HG02938 (cell line): ENCODE data around the gene ENO2.

Experiments
- ATAC-seq: cut with Tn5 transposase; IDR thresholded peaks from one replicate; pipeline ENCODE4 v1.9.1; 2021; ENCODE audit warnings: mild to moderate bottlenecking, moderate library complexity; ENCODE audit not compliant: unreplicated experiment

Gene ENO2

GRCh38 chr12:6912164-6912935 lies 2.0 kb upstream of the ENO2 start:
- no peak for ATAC-seq

DNA sequence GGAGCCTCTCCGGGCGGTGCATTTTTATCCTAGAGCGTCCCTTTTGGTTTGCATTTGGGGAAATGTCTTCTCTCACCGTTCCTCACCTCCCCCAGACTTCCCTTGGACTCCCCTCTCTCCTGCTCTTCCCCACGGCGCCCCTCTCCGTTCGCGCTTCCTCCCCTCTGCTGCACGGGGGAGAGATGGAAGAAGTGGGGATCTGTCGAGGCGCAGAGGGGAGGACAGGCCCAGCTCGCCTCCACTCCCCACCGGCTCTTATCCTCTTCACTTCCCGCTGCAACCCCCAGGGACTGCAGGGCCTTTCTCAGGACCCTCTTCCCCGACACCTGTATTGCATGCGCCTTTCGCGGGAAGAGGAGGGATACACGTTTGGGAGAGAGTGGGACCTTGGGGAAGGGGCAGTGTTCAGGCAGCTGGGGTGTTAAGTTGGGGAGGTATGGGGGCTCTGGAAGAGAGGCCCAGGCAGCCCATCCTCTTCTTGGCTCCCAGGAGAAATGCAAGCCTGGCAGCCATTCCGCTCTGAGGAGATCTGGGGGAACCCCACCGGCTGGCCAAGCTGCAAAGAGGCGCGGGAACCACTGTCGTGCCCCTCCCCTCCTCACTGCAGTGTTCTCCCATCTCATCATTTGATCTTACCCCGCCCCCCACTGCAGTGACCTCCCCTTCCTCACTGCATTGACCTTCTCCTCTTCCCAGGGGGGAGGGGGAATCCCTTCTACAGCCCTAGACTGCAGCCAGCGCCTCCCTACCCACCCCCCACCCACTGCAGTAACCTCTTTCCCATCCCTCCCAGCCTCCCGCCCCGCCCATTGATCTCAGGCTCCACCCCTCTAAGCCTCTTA lies 788 bp downstream of the ENO2 start:
- ATAC-seq = no peak

- ATAC-seq = no peak
Measured at GRCh38 chr12:6915789-6916285, 1.5 kb downstream of the ENO2 start.

GRCh38 chr12:6916426-6917200 lies 2.2 kb downstream of the ENO2 start:
- no peak for ATAC-seq

- no peak for ATAC-seq
Measured at GRCh38 chr12:6917491-6918231, 3.3 kb downstream of the ENO2 start.

GRCh38 chr12:6919588-6919987 lies 5.2 kb downstream of the ENO2 start:
- no peak for ATAC-seq

- no peak for ATAC-seq
Measured at GRCh38 chr12:6921539-6921938, 7.2 kb downstream of the ENO2 start.

- ATAC-seq = no peak
Measured at GRCh38 chr12:6921996-6922946, 7.9 kb downstream of the ENO2 start.

GRCh38 chr12:6923003-6923732 lies 8.8 kb downstream of the ENO2 start:
- ATAC-seq = no peak

GRCh38 chr12:6923851-6924250 lies 9.5 kb downstream of the ENO2 start:
- ATAC-seq = no peak

- ATAC-seq = no peak
Measured at GRCh38 chr12:6925239-6925539, 10.8 kb downstream of the ENO2 start.

DNA sequence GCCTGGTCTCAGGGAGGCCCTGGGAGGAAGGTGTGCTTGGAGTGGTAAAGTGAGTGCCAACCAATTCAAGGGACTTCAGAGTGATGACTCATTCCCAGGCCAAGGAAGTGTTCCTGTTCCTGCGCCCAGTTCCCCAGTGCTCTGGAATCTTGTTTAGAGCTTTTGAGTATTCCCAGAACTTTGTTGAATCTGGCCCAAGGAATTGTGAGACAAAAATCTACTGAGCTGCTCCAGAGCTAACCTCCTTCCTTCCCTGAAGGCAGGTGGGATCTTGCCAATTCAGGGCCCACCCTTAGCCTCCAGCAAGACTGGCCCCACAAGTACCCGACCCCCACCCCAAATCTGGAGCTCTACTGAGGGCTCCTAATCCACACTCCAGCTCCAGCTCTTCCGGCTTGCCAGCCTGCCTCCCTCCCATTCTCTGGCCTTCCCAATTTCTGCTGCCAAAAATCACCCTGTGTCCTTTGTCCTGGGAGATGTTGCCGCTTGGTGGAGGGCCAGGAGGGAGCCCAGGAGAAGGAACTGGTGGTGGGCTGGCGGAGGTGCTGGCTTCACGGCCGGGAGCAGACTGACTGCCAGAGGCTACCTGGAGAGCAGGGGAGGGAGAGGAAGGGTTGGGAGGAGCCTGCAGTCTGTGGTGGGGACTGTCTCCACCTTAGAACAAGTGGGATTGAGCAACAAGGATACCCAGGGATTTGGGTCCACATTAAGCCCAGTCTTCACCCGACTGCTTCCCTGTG lies 11.3 kb downstream of the ENO2 start:
- no peak for ATAC-seq

GRCh38 chr12:6927379-6928021 lies 13.1 kb downstream of the ENO2 start, which contains the start of gene ATN1:
TSS of gene ATN1 (plus strand) at chr12:6927959. CDS start at chr12:6934002, 6,043 bp downstream.
- ATAC-seq = no peak

DNA sequence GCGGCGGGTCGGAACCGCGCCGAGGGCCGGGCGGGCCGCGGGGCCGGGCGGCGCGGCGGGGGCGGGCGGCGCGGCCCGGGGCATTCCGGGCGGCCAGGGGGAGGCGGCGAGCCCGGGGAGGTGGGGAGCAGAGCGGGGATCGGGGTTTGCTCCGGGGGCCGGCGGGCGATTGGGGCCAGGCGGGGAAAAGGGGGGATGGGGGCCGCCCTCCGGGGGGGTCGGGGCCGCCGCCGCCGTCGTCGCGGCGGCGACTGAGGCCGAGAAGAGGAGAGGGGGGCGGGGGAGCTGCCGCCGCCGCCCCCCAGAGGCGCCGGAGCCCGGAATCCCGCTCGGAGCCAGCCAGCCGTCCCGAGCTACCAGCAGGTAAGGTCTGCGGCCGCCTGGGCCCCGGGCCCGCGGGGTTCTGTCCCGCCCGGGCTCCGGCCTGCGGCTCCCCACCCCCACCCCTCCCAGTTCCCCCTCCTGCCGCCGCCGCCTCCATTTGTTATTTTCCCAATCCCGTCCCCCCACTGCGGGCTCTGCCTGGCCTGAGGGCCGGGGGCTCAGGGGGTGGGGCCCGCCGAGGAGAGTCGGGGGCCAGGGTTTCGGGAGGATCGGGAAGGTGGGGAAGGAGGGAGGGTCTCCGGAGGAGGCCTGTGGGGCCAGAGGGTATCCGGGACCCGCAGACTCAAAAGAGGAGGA lies 13.8 kb downstream of the ENO2 start:
- ATAC-seq = no peak

DNA sequence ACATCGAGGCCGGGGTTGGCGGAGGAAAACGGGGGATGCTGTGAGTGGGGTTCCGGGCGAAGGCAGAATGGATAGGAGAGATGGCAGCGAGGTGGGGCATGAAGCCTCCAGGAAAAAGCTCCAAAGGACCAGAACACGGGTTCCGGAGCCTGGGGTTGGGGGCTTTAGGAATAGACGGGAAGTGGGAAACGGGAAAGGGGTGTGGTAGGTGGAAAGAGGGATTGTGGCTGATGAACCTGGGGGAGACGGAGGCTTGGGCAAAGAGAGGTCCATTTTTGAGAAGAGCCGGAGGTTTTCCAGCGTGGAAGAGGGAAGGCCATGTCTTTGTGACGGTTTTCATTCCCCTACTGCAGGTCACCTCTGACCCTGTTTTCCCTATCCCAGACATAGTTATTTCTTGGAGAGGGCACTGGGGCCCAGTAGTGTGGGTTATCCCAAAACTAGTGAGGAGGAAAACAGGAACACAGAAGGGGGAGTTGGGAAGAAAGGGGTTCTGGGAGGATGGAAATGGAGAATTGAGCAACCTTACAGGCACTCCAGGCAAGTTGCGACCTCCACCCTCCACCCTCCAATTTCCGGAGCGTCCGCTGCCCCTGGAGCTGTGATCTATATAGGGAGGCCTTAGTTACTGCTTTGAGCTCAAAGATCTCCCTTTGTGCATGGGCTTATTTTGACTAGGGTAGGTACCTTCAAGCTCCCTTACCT lies 14.5 kb downstream of the ENO2 start:
- no peak for ATAC-seq
